H9 (cell line): ENCODE results near the gene CRYGS. TPM values are rescaled to one million over a fixed set of nuclear protein-coding genes. Genes with fewer than 3 reads are reported as not detected.

Experiments used
- DNase-seq: peaks from one replicate; pipeline ENCODE4 v3.0.0-alpha.2; 2017
- H2AFZ ChIP-seq: one replicate; pipeline ENCODE4 v1.6.1; 2013; ENCODE audit warnings: mild to moderate bottlenecking, low read length, control low read depth, moderate library complexity
- H2AK5ac ChIP-seq: 2 replicates; pipeline ENCODE4 v1.6.1; 2013; ENCODE audit warnings: low read length, control low read depth, mixed read lengths; ENCODE audit not compliant: insufficient read length
- H2BK120ac ChIP-seq: one replicate; pipeline ENCODE4 v1.6.1; 2013; ENCODE audit warnings: low read depth, mild to moderate bottlenecking, low read length, control low read depth, inconsistent platforms; ENCODE audit not compliant: poor library complexity, severe bottlenecking
- H2BK12ac ChIP-seq: 2 replicates; pipeline ENCODE4 v1.6.1; 2013; ENCODE audit warnings: low read length, control low read depth, mixed read lengths, low read depth; ENCODE audit not compliant: insufficient read length
- H2BK15ac ChIP-seq: 2 replicates; pipeline ENCODE4 v1.6.1; 2013; ENCODE audit warnings: low read depth, low read length, control low read depth
- H2BK20ac ChIP-seq: one replicate; pipeline ENCODE4 v1.6.1; 2013; ENCODE audit warnings: low read depth, mild to moderate bottlenecking, low read length, control low read depth, inconsistent platforms; ENCODE audit not compliant: poor library complexity, severe bottlenecking
- H2BK5ac ChIP-seq: 2 replicates; pipeline ENCODE4 v1.6.1; 2013; ENCODE audit warnings: low read length, control low read depth, mixed read lengths; ENCODE audit not compliant: insufficient read length
- H3K14ac ChIP-seq: 2 replicates; pipeline ENCODE4 v1.6.1; 2013; ENCODE audit warnings: low read length, control low read depth; ENCODE audit not compliant: insufficient read depth
- H3K18ac ChIP-seq: 2 replicates; pipeline ENCODE4 v1.6.1; 2013; ENCODE audit warnings: low read depth, mild to moderate bottlenecking, mixed read lengths, low read length, control low read depth; ENCODE audit not compliant: insufficient read length
- H3K23ac ChIP-seq: 2 replicates; pipeline ENCODE4 v1.6.1; 2013; ENCODE audit warnings: low read length, control low read depth, mixed read lengths, low read depth; ENCODE audit not compliant: insufficient read length
- H3K23me2 ChIP-seq: 2 replicates; pipeline ENCODE4 v1.6.1; 2013; ENCODE audit warnings: low read depth, mild to moderate bottlenecking, mixed read lengths, low read length, control low read depth; ENCODE audit not compliant: insufficient read length, poor library complexity, severe bottlenecking
- H3K27ac ChIP-seq: 2 replicates; pipeline ENCODE4 v1.5.1; 2013; ENCODE audit warnings: low read length, control low read depth, mixed read lengths, low read depth; ENCODE audit not compliant: insufficient read length
- H3K27me3 ChIP-seq: 2 replicates; pipeline ENCODE4 v1.6.1; 2013; ENCODE audit warnings: low read length, control low read depth, inconsistent platforms; ENCODE audit not compliant: insufficient read depth
- H3K4ac ChIP-seq: 2 replicates; pipeline ENCODE4 v1.6.1; 2013; ENCODE audit warnings: low read depth, mild to moderate bottlenecking, control low read depth, inconsistent platforms, low read length, moderate library complexity
- H3K4me1 ChIP-seq: 2 replicates; pipeline ENCODE4 v1.6.1; 2013; ENCODE audit warnings: low read length, control low read depth, inconsistent platforms; ENCODE audit not compliant: insufficient read depth
- H3K4me2 ChIP-seq: 2 replicates; pipeline ENCODE4 v1.6.1; 2013; ENCODE audit warnings: low read length, control low read depth, mixed read lengths; ENCODE audit not compliant: insufficient read length, insufficient read depth
- H3K56ac ChIP-seq: 2 replicates; pipeline ENCODE4 v1.6.1; 2013; ENCODE audit warnings: low read depth, mild to moderate bottlenecking, mixed read lengths, low read length, control low read depth; ENCODE audit not compliant: insufficient read length
- H3K79me1 ChIP-seq: 2 replicates; pipeline ENCODE4 v1.6.1; 2013; ENCODE audit warnings: low read depth, mild to moderate bottlenecking, moderate library complexity, low read length, control low read depth, inconsistent platforms; ENCODE audit not compliant: insufficient read depth, poor library complexity, severe bottlenecking
- H3K79me2 ChIP-seq: 2 replicates; pipeline ENCODE4 v1.6.1; 2013; ENCODE audit warnings: low read length, control low read depth, inconsistent platforms; ENCODE audit not compliant: insufficient read depth
- H3K9ac ChIP-seq: 2 replicates; pipeline ENCODE4 v1.6.1; 2013; ENCODE audit warnings: low read length, control low read depth, mixed read lengths; ENCODE audit not compliant: insufficient read length; ENCODE audit errors: extremely low read depth
- H3K9me3 ChIP-seq: one replicate; pipeline ENCODE4 v1.6.1; 2013; ENCODE audit warnings: low read depth, low read length, inconsistent platforms; ENCODE audit not compliant: control insufficient read depth
- H3T11ph ChIP-seq: one replicate; pipeline ENCODE4 v1.6.1; 2013; ENCODE audit warnings: mild to moderate bottlenecking, low read length, control low read depth, inconsistent platforms
- H4K20me1 ChIP-seq: one replicate; pipeline ENCODE4 v1.6.1; 2013; ENCODE audit not compliant: control insufficient read depth, insufficient read length, insufficient read depth
- H4K5ac ChIP-seq: 2 replicates; pipeline ENCODE4 v1.6.1; 2013; ENCODE audit warnings: low read depth, mild to moderate bottlenecking, mixed read lengths, low read length, control low read depth; ENCODE audit not compliant: insufficient read length
- H4K8ac ChIP-seq: replicated peaks from 2 replicates; pipeline ENCODE4 v1.6.1; 2013; ENCODE audit warnings: low read length, control low read depth, mixed read lengths, low read depth; ENCODE audit not compliant: insufficient read length
- H4K91ac ChIP-seq: 2 replicates; pipeline ENCODE4 v1.6.1; 2013; ENCODE audit warnings: low read depth, mild to moderate bottlenecking, moderate library complexity, mixed read lengths, low read length, control low read depth; ENCODE audit not compliant: insufficient read length
- H3K27ac Mint-ChIP-seq, 3 experiments: 2 replicates in 2 of 3; 3 replicates in 1 of 3; pipeline ENCODE4 v1.8.0; 2020 to 2021; ENCODE audit warnings: mixed read lengths in 3 of 3, mild to moderate bottlenecking in 1 of 3, moderate library complexity in 1 of 3
- H3K27me3 Mint-ChIP-seq: 2 replicates; pipeline ENCODE4 v1.8.0; 2021; ENCODE audit warnings: low read depth, mild to moderate bottlenecking, moderate library complexity, mixed read lengths
- H3K36me3 Mint-ChIP-seq, 3 experiments: 2 replicates in 2 of 3; 3 replicates in 1 of 3; pipeline ENCODE4 v1.8.0; 2020 to 2021; ENCODE audit warnings: low read depth in 3 of 3, mixed read lengths in 3 of 3; ENCODE audit not compliant: insufficient read depth in 1 of 3
- H3K4me1 Mint-ChIP-seq, 2 experiments: 2 replicates each; pipeline ENCODE4 v1.8.0; 2020; ENCODE audit warnings: mixed read lengths in 2 of 2
- H3K4me3 Mint-ChIP-seq, 2 experiments: 2 replicates in 1 of 2; 3 replicates in 1 of 2; pipeline ENCODE4 v1.8.0; 2020 to 2021; ENCODE audit warnings: mild to moderate bottlenecking in 2 of 2, mixed read lengths in 2 of 2, moderate library complexity in 1 of 2
- H3K9me3 Mint-ChIP-seq, 2 experiments: 2 replicates in 1 of 2; 3 replicates in 1 of 2; pipeline ENCODE4 v1.8.0; 2020; ENCODE audit warnings: mild to moderate bottlenecking in 2 of 2, mixed read lengths in 2 of 2, moderate library complexity in 1 of 2
- CTCF ChIP-seq: fragments of 200-600 bp; sonication (generic); conservative IDR thresholded peaks from 3 replicates; pipeline ENCODE4 v1.8.0; 2021; ENCODE audit warnings: antibody characterized with exemption, mild to moderate bottlenecking
- WGBS: extraction: QIAGEN DNeasy Blood & Tissue Kit; methylation state at CpG from one replicate; pipeline ENCODE4 v1.1.7; 2013; ENCODE audit warnings: missing lambda C conversion rate, low lambda C conversion rate, mixed read lengths; ENCODE audit not compliant: insufficient read length; ENCODE audit errors: extremely low coverage; 5-methylcytosine and 5-hydroxymethylcytosine counted together
- total RNA-seq: library from RNA; stranded (reverse); gene quantifications from 2 replicates; pipeline ENCODE4 v1.2.1, GENCODE V29; 2021

The CRYGS gene
- total RNA-seq, 1 experiment from 2014 or later = 1.0 TPM

- Histone ChIP-seq H3K9ac (no peak overlapping the region), H3K23ac (no peak overlapping the region), H3K4me2 (no peak overlapping the region), H2AK5ac (no peak overlapping the region), H3K79me1 (no peaks in the 10 kb centered on the region), H2BK12ac (no peak overlapping the region), H2AFZ (no peak overlapping the region), H2BK15ac (no peak overlapping the region), H4K91ac (no peak overlapping the region), H4K8ac (no peak overlapping the region), H3K23me2 (no peaks in the 10 kb centered on the region), H3T11ph (no peak overlapping the region), H4K5ac (no peak overlapping the region), H3K79me2 (no peaks in the 10 kb centered on the region), H3K4me1 (no peaks in the 10 kb centered on the region), H3K18ac (no peak overlapping the region), H4K20me1 (no peaks in the 10 kb centered on the region), H2BK120ac (no peak overlapping the region), H3K27ac (no peak overlapping the region), H3K9me3 (no peaks in the 10 kb centered on the region), H3K14ac (no peak overlapping the region), H2BK5ac (no peak overlapping the region), H3K27me3 (no peaks in the 10 kb centered on the region), H3K4ac (no peak overlapping the region), H3K56ac (no peak overlapping the region), H2BK20ac (no peak overlapping the region)
- Mint-ChIP-seq H3K4me3 (no peak overlapping the region), H3K4me1 (no peaks in the 10 kb centered on the region), H3K9me3 (no peaks in the 10 kb centered on the region), H3K36me3 (peaks cover 13 to 22% (median 21%) of the 10 kb centered on the region in 3 experiments; a peak in 6 of 7 replicates), H3K27ac (no peak overlapping the region), H3K27me3 (no peaks in the 10 kb centered on the region)
- DNase-seq = no peak
- no CpG with 5 or more reads among the region's 3 CpGs for WGBS
- TF ChIP-seq CTCF = peak; percentile 66
These were observed 44.9 kb upstream of the CRYGS start for GRCh38 chr3:186589121-186589520.
